Activated effector memory CD4-positive, alpha-beta T cell treated with anti-CD3 and anti-CD28 coated beads, Interleukin-2, amount 50 U/mL, for 16 hours (primary cell): ENCODE results near the gene ASF1B.
A peak's percentile ranks its signal among the peaks of the same experiment; 100 is the strongest.
"Not testable (repeated sequence)": the region's sequence is repeated elsewhere in the genome, so short reads cannot be mapped to it uniquely, and the experiment has no call there.

Source experiments
- DNase-seq: peaks from one replicate; pipeline ENCODE4 v3.0.0-alpha.2; 2020

The ASF1B gene

DNA sequence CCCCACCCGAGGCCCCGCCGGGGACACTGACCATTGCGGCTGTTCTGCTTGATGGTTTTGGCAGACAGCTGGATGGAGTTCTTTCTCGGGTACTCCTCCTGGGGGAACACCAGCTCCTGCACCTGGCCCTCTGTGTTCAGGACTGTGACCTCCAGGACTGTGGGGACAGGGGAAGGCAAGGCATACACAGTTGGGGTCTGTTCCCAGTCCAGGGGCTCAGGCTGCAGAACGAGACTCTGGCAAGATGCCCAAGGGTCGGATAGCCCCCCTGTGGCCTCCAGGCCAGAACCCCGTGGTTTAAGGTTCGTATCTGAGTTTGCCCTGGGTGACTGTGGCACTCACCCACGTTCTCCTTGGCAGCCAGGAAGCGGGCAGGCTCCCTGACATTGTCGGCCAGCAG, 22.7 kb upstream of the ASF1B start:
- no peak for DNase-seq

DNA sequence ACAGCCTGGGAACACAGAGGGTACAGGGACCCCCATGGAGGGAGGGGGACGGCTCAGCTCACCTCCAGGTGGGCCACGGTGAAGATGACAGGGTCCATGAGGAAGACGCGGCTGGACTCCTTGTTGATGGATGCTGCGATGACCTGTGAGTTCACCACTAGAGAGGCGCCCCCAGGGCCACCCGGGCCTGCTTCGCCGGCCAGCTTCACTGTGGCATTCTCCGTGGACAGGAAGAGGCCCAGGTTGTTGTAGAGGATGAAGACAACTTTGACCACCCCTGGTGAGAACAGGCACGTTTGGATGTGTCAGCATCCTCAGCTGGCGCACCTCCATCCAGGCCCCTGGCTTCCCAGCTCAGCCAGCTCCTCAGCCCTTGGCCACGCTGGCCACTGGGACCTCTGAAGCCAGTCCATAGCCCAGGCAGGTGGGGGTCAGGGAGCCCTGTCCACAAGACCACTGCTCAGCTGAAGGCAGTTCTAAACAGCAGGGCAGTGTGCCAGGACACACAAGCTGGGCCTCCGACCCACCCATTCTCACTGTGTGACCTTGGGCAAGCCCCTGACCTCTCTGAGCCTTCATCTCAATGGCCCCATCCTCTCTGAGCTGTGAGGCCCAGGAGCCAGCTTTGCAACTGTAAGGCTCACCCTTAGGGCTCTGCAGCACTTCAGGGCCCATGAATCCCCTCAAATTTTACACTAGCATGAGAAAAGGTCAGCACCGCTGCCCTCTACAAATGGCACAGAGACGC, 22.1 kb upstream of the ASF1B start:
- DNase-seq: no peak

DNA sequence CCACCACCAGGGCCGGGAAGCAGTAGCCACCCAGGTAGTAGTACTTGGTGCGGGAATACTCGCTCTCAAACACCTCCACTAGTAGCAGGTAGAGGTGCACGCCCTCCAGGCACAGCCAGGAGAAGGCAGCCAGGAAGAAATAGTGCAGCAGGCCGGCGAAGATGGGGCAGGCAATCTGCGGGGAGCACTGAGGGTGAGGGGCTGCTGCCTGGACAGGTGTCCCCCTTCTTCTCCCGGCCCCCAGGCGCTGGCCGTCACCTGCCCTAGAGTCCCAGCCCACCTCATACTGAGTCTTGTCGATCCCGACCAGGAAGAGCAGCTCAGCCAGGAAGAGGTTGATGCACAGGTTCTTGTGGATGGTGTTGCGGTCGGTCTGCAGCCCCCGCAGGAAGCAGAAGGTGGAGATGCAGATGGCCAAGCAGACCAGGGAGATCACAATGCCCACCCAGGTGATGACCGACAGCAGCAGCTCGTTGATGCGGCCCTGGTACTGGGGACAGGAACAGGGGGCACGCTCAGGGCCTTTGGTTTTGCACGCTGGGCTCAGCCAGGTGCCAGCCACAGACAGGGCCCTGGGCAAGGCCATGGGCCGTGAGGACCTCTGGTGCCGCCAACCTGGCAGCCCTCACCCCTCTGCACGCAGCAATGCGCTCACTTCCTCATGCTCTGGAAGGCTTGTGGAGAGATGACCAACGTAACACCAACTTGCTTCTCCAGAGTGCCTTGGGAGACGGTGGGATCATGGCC, 20.8 kb upstream of the ASF1B start:
- DNase-seq: no peak

DNA sequence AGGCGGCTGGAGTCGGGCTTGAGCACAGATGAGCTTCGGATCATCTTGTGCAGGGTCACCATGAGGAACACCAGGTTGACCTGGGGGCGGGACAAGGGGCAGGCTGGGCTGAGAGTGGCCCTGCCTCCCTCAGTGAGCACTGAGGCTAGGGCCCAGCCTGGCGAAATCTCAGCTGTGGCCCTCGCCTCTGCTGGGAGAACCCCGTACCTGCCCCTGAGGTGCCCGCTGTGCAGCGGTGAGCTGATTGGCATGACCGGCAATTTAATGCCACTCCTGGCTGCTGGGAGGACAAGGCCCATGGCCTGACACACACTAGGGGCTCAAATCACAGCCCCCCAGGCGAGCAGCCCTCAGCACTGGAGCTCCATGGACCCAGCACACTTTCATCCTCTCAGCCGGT, 19.7 kb upstream of the ASF1B start:
- no peak for DNase-seq

DNA sequence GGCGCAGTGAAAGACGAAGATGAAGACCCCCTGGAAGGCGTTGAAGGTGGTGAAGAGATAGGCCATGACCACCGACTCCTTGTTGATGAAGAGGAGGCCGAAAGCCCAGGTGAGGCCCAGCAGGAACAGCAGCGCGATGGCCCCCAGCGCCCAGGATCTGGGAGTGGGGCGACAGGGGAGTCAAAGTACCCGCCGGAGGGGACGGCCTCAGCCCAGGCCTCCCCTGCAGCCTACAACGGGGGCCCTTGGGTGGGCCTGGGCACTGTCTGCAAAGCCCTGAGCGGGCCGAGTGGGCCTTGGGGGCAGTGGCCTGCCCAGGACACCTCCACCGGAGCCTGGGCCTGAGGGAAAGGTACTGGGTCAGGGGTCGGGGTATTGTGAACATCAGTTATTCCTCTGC, 19.0 kb upstream of the ASF1B start:
- no peak for DNase-seq

DNA sequence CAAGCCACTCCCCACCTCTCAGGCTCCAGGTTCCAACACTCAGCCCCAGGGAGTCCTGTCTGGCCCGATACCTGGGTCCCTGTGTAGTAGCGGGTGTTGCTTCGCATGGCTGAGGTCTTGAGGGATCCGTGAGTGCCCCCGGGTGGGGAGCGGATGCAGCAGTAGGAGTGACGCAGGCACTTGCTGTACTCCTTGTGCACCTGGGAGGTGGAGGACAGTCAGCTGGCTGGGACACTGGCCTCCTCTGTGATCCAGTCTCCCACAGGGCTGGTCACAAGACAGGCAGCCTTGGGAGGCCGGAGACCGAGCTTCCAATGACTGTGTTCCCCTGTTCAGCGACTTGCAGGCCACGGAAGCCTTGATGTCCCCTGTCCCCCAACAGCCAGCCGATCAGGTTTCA, 16.3 kb upstream of the ASF1B start:
- no peak for DNase-seq

DNA sequence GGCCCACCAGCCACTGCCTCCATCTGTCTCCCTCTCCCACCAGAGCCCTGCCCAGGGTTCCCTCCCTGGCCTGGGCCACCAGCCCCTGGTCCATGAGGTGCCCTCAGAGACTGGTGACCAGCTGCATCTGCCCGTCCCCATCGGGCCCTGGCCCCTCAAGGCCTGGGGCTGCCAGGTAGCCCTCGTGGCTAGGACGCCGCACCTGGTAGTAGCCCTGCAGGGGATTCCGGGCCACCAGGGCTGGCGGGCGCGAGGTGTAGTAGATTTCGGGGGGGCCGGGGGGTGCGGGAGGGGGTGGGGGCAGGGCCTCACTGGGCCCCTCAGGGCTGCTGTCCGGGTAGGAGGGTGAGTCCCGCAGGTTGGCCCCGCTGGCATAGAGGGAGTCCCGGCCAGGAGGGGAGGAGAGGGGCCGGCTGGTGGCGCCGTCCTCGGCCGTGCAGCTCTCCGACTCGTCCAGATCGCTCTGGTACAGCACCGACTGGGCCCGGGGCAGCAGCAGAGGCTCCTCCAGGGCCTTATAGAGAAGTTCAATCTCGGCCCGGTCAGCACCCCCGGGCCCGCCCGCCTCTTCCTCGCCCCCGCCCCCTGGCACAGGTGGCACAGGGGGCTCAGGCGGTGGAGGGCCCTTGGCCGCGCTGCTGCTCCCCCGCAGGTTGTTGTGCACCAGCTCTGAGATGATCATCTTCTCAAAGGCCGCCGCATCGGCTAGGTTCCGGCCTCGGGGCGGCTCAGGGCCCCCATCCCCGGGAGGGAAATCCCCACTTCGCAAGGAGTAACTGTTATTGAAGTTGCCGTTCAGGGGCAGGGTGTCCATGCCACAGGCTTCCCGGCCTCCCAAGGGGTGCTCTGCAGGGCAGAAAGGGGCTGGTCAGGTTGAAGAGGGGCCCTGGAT, 14.6 kb upstream of the ASF1B start:
- DNase-seq: no peak

DNA sequence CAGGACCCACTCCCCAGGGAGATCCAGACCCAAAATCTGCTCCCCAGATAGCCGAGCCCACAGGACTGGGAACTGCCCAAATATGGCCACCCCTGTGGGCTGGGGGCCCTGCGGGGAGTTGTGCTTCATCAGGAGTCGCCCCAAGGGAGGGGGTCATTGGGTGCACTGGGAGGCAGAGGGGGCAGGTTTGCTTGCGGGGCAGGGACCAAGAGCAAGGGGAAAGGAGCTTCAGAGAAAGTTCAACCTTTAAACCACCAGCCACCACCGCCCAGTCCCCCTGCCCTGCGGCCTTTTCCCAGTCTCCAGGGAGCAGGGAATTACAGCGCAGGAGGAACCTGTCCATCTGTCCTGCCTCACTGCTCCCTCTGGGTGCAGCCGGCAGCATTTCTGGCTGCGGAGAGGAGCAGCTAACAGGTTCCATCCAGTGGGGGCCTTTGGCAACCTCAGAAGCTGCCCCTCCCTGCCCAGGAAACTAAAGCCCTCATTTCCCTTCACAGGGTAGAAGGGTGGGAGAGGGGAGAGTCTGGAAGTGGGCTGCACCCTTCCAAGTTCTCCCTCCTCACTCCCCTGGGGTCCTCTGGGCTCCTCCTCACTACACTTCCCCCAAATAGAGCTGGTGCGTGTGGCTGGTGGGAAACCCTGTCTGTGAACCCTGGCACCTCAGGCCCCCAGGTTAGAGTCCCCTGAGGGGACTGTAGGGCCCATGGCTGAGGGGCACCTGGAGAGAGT, 13.8 kb upstream of the ASF1B start:
- no peak for DNase-seq

DNA sequence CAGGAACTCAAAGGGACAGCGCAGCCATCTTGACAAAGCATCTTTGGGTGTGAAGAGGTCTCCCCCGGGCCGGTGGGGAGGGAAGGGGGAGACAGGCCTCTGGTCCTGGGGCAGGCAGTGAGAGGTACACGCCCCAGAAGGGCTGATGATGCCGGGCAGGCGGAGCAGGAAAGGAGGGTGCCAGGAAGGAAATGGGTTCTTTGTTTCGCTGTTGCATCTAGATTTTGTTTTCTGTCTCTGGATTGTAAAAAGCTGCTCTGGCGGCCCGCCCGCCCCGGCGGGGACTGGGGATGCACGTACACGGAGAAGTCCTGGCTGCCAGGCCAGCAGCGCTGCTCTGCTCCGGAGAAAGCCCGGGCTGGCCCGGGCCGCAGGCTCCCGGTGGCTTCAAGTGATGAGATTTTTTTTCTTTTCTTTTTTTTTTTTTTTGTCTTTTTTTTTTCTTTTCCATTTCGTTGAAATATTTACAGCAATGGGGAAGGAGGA, 13.2 kb upstream of the ASF1B start:
- DNase-seq: peak; percentile 82

DNA sequence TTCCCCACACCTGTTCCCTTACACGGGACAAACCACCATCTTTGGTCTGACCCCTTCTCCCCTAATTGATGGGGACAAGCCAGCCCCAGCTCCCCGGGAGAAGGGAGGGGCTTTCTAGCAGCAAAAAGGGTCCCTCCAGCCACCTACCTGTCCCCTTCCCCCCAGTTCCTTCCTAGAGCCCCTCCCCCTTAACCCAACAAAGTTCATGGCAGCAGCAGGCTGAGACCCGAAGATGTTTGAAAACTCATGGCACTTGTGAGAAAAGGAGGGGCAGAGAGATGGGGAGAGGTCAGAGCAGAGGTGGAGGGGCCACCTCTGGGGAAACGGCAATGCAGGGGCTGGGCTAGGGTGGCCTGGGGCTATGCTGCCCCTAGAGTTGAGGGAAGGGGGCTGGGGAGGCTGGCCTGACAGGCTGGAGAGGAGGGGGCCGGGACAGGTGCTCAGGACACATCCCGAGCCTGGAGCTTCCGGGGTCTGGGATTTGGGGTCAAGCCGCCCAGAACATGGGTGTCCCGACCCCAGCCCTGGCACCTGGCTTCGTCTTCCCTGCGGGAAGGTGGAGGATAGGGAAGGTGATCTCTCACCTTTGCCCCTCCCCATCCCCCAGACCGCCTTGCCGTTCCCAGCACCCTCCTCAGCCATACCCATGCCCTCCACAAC, 12.5 kb upstream of the ASF1B start:
- DNase-seq: no peak

DNA sequence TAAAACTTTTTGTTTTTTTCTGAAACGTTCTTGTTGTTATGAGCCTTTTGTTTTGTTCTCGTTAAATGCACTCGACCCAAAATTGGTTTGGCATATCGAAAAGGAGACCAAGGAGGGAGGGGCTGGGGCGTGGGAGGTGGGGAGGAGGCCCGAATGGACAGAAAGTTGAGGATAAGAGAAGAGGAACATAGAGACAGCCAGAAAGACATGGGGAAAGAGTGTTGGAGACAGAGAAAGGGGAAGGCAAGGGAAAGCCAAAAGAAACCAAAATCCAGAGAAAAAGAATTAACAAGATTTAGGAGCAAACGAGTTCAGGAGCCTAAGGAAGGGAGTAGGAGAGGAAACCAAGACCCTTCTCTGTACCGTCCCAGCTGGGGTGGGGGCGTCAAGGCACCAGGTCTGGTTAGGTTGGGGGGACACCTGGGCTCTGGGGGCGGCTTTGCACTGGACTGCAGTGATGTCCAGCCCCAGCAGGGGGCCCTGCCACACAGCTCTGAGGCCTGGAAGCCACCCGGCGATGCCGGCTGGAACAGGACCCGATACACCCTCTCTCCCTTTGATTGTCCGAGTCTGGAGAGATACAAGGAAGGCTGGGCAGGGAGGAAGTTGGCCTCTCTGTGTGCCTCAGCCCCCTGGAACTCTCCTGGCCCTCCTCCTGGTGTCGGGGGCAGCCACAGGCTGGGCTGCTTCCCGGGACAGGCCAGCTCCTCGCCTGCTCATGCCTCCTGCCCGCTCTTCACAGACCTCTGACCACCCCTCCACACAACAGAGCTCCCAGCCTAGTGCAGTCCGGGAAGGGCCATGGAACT, 11.6 kb upstream of the ASF1B start:
- peak; percentile 82 for DNase-seq

DNA sequence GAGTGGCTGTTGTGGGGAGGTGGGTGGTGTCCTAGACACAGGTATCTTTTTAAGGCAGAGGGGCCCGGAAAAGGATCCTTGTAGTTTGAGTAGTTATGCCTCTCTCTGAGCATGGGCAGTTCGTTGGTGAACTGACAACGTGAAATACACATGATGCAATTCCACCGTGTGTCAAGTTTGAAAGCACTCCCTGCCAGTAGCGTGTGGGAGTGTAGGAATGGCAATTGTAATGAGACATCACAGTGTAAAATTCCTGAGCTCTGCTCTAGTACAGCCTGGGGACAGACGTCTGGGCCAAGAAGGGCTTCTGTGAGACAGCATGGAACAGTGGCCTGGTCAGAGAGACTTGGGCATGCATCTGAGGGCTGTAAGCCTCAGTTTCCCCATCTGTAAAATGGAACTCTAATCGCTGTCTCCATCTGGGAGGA, 10.4 kb upstream of the ASF1B start:
- no peak for DNase-seq

DNA sequence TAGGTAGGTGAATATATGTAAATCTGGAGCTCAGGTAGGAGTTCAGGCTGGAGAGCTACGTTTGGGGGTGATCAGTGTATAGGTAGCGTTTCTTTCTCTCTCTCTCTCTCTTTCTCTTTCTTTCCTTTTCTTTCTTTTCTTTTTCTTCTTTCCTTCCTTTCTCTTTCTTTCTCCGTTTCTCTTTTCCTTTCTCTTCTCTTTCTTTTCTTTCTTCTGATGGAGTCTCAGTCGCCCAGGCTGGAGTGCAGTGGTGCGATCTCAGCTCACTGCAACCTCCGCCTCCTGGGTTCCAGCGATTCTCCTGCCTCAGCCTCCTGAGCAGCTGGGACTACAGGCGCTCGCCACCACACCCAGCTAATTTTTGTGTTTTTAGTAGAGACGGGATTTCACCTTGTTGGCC, 9.8 kb upstream of the ASF1B start:
- not testable (repeated sequence) for DNase-seq

DNA sequence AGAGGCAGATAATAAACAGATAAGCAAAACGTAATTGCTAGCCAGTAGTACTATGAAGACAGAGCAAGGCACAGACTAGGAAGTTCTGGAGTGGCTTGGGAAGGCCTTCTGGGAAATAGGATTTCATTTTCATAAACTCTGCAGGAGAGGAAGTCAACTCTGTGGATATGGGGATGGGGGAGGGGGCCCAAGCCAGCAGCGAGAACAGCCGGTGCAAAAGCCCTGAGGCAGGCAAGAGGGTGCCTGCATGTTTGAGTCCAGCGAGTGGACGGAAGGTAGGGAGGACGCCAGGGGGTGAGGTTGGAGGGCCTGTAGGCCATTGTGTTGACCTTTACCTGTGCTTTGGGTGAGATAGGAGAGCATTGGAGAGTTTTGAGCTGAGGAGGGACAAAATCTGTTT, 9.0 kb upstream of the ASF1B start:
- no peak for DNase-seq

DNA sequence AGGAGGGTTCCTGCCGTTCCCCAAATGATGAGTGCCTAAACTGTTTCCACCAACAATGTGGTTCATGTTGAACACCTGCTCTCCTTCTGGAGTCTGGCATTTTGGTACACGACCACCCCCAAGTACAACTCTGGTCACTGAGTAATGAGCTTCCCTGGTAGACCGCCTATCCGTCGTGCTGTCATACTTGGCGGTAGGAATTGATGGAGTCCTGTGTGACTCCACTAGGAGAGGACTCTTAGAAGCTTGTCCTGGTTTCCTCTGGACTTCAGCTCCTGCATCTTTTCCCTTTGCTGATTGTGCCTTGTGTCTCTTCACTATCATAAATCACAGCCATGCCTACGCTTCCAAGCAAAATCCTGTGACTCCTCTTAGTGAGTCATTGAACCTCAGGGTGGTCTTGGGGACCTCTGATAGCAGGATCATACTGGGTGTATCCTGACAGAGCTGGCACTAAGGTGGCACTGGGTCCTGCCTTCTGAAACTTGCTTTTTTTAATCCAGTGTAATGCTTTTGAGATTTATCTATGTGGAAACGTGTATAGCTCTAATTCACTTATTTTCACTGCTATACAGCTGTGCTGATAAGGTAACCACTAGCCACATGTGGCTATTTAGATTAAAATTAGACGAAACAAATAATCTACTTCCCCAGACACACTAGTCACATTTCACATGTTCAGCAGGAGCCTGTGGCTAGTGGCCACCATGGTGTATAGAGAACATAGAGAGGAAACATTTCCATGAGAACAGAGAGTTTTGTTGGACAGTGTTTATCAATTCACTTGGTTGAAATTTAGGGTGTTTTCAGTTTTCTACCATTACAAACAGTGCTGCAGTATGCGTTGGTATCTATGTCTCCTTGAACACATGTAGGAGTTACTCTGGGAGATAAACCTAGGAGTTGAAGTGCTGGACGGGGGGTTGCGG, 6.1 kb upstream of the ASF1B start:
- no peak for DNase-seq

DNA sequence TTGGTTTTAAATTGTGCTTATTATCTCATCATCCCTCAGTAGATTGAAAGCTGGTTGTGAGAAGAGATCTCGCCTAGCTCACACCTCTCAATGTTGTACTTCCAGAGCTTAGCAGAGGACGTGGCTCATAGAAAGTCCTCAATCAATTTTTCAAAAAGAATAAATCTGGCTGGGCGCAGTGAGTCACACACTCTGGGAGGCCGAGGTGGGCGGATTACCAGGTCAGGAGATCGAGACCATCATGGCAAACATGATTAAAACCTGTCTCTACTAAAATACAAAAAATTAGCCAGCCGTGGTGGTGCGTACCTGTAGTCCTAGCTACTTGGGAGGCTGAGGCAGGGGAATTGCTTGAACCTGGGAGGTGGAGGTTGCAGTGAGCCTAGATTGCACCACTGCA, 4.7 kb upstream of the ASF1B start:
- no peak for DNase-seq

DNA sequence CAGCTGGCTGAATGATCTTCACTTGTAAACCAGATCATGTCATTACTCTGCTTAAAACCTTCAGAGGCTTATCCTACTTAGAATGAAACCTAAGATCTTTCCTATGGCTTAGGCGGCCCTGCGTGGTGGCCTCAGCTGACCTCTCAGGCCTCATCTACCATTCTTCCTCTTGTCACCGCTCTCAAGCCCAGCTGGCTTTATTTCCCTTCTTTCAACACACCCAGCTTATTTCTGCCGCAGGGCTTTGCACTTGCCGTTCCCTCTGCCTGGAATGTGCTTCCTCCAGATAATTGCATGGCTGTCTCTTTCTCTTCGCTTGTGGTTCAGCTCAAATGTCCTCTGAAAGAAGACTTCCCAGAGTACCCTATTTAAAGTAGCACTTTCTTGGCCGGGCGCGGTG, 3.6 kb upstream of the ASF1B start:
- DNase-seq: no peak

DNA sequence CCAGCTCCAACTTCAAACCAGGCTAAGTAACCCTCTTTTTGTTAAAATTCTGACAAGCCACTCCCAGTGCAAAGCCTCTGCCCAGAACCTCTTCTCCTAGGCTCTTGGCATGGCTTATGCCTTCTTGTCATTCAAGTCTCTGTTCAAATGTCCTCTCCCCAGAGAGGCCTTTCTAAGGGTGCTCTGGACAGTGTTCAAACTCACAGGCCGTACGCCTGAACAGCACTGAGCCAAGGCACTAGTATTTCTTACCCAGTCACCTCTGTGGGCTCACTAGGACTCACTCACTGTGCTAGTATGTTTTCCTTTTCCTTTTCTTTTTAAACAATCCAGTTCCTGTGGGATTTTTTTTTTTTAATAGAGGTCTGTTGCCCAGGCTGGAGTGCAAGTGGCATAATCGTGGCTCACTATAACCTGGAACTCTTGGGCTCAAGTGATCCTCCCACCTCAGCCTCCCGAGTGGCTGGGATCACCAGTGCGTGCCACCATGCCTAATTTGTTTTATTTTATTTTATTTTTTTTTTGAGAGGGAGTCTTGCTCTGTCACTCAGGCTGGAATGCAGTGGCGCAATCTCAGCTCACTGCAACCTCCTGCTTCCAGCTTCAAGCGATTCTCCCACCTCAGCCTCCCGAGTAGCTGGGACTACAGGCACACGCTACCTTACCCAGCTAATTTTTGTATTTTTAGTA, 2.3 kb upstream of the ASF1B start:
- DNase-seq: no peak

DNA sequence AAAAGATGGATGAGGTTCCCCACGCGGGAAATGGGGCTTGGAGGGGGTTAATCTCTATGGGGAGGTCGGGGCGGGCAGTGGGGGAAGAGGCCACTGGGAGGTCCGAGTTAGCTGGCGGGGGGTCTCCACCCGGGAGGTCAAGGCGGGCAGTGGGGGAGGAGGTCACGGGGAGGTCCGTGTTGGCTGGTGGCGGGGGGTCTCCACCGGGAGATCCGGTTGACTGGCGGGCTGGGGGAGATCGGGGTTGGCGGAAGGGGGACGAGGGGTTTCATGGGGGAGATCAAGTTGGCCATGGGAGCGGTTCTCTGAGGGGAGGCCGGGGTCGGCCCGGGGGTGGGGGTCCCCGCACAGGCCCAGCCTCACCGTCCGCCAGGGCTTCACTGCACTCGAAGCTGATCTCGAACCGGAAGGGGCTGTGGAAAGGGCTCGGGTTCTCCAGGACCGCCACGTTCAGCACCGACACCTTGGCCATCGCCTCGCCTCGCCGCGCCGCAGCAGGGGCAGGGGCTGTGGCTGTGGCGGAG, 342 bp downstream of the ASF1B start:
- DNase-seq: no peak
